Fibroblast of lung (primary cell): ENCODE results near the gene RASGRF2.

ENCODE experiments used
- EZH2 ChIP-seq: IDR thresholded peaks from 2 replicates; pipeline ENCODE4 v1.5.1; 2012; ENCODE audit warnings: low read length, control low read depth, mild to moderate bottlenecking; ENCODE audit errors: missing control alignments
- TF ChIP-seq, protein P1 (sequence below), 2 donors: IDR thresholded peaks in 1 of 2; conservative IDR thresholded peaks in 1 of 2; 1 replicate in 1 of 2; 2 replicates in 1 of 2; pipeline ENCODE4 v1.5.1; 2011 to 2012; ENCODE audit warnings: low read length in 2 of 2, control low read depth in 1 of 2, inconsistent platforms in 1 of 2, low read depth in 1 of 2, mild to moderate bottlenecking in 1 of 2

DNA sequence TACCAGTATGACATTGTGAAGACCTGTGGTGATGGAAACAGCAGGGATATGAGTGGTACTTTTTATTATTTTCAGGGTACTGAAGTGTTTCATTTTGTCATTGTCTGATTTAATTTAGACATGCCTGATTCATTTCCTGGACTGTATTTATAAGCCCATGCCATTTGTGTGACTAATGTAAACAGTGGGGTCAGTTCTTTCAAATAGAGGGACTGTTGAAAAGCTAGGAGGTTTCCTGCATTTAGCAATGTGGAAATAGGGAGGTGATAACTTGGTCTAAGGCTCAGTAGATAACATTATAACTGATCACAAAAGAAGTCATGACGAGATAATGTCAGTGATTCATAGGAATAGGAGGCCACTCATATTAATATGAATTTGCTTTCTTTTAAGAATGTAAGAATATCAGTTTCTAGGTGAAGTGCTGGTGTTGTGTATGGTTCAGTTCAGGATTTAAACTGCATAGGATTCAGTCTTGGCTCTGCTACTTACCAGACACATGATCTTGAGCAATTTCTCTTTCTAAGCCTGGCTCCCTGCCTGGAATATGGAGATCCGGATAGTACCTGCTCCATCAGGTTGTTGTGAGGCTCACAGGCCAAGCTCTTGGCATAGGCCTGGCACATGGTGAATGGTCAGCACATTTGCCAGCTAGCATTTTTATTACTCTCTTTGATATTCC, 7.5 kb downstream of the RASGRF2 start:
- TF ChIP-seq, protein P1, sequence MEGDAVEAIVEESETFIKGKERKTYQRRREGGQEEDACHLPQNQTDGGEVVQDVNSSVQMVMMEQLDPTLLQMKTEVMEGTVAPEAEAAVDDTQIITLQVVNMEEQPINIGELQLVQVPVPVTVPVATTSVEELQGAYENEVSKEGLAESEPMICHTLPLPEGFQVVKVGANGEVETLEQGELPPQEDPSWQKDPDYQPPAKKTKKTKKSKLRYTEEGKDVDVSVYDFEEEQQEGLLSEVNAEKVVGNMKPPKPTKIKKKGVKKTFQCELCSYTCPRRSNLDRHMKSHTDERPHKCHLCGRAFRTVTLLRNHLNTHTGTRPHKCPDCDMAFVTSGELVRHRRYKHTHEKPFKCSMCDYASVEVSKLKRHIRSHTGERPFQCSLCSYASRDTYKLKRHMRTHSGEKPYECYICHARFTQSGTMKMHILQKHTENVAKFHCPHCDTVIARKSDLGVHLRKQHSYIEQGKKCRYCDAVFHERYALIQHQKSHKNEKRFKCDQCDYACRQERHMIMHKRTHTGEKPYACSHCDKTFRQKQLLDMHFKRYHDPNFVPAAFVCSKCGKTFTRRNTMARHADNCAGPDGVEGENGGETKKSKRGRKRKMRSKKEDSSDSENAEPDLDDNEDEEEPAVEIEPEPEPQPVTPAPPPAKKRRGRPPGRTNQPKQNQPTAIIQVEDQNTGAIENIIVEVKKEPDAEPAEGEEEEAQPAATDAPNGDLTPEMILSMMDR (conservative IDR thresholded peaks at IDR 0.05 in 1 of 2, IDR thresholded peaks at IDR 0.05 in 1 of 2; ENCODE audit: low read depth in 1 of 2, low read length in 2 of 2): no peak
- no peak for TF ChIP-seq EZH2
